SK-N-SH treated with all-trans-retinoic acid at 6 μM for 48 hours (cell line): ENCODE measurements around the gene ALLC.

Experiments
- CSRNP3 ChIP-seq: fragments of 250-450 bp; sonication (Bioruptor Pico); IDR thresholded peaks from 2 replicates; pipeline ENCODE4 v1.5.1; 2021; ENCODE audit warnings: mild to moderate bottlenecking, moderate library complexity

Gene ALLC

GRCh38 chr2:3751806-3752205 lies 93.8 kb downstream of the ALLC start (continued):
- no peak for TF ChIP-seq CSRNP3 (CRISPR knock-in tag)
